Liver (tissue), 9 donors: ENCODE results near the gene PPFIBP1. TPM values are rescaled to one million over a fixed set of nuclear protein-coding genes. Genes with fewer than 3 reads are reported as not detected.

Experiments
- DNase-seq: peaks from one replicate; pipeline ENCODE4 v3.0.0-alpha.2; 2017; ENCODE audit warnings: low spot score
- H3K27ac ChIP-seq, 2 donors: one replicate each; pipeline ENCODE4 v1.7.0; 2013; ENCODE audit warnings: inconsistent platforms in 2 of 2, low read length in 2 of 2, control low read depth in 1 of 2, low read depth in 1 of 2, mild to moderate bottlenecking in 1 of 2
- H3K27me3 ChIP-seq, 4 donors: one replicate each; pipeline versions ENCODE4 v1.6.1 to v1.7.0; 2013; ENCODE audit warnings: low read length in 3 of 4, inconsistent platforms in 1 of 4, mild to moderate bottlenecking in 1 of 4, moderate library complexity in 1 of 4; ENCODE audit not compliant: control insufficient read depth in 4 of 4, insufficient read depth in 4 of 4
- H3K36me3 ChIP-seq, 4 donors: one replicate each; pipeline versions ENCODE4 v1.6.1 to v1.7.0; 2013; ENCODE audit warnings: low read length in 3 of 4, mild to moderate bottlenecking in 3 of 4, low read depth in 1 of 4, moderate library complexity in 1 of 4; ENCODE audit not compliant: control insufficient read depth in 4 of 4, insufficient read depth in 3 of 4
- H3K4me1 ChIP-seq, 4 donors: one replicate each; pipeline versions ENCODE4 v1.6.1 to v1.7.0; 2013; ENCODE audit warnings: low read length in 3 of 4, mild to moderate bottlenecking in 3 of 4, moderate library complexity in 1 of 4; ENCODE audit not compliant: control insufficient read depth in 4 of 4, insufficient read depth in 4 of 4
- H3K4me3 ChIP-seq, 3 donors: one replicate each; pipeline versions ENCODE4 v1.6.1 to v1.7.0; 2013; ENCODE audit warnings: low read length in 3 of 3, control low read depth in 1 of 3, low read depth in 1 of 3, mild to moderate bottlenecking in 1 of 3
- H3K9ac ChIP-seq, 2 donors: one replicate each; pipeline ENCODE4 v1.7.0; 2013; ENCODE audit warnings: low read length in 2 of 2, mild to moderate bottlenecking in 2 of 2, moderate library complexity in 2 of 2, control low read depth in 1 of 2, low read depth in 1 of 2
- H3K9me3 ChIP-seq, 4 donors: one replicate each; pipeline versions ENCODE4 v1.6.1 to v1.7.0; 2013; ENCODE audit warnings: low read length in 3 of 4; ENCODE audit not compliant: control insufficient read depth in 4 of 4
- EGR1 ChIP-seq, 2 donors: IDR thresholded peaks; 2 replicates each; pipeline ENCODE4 v1.6.1; 2016 to 2018; ENCODE audit warnings: antibody characterized with exemption in 2 of 2, low read depth in 2 of 2
- FOXA1 ChIP-seq: IDR thresholded peaks from 2 replicates; pipeline ENCODE4 v1.6.1; 2016; ENCODE audit warnings: antibody characterized with exemption
- FOXA2 ChIP-seq: IDR thresholded peaks from 2 replicates; pipeline ENCODE4 v1.6.1; 2016; ENCODE audit warnings: antibody characterized with exemption
- GABPA ChIP-seq, 2 donors: IDR thresholded peaks in 1 of 2; conservative IDR thresholded peaks in 1 of 2; 2 replicates each; pipeline ENCODE4 v1.6.1; 2016; ENCODE audit warnings: antibody characterized with exemption in 2 of 2, mild to moderate bottlenecking in 1 of 2, moderate library complexity in 1 of 2
- HNF4A ChIP-seq, 2 donors: conservative IDR thresholded peaks; 2 replicates each; pipeline ENCODE4 v1.6.1; 2016; ENCODE audit warnings: antibody characterized with exemption in 2 of 2, mild to moderate bottlenecking in 2 of 2
- JUND ChIP-seq, 2 donors: IDR thresholded peaks; 2 replicates each; pipeline ENCODE4 v1.6.1; 2016; ENCODE audit warnings: antibody characterized with exemption in 2 of 2
- RAD21 ChIP-seq, 2 donors: IDR thresholded peaks; 2 replicates each; pipeline ENCODE4 v1.6.1; 2016; ENCODE audit warnings: antibody characterized with exemption in 2 of 2, mild to moderate bottlenecking in 2 of 2
- RXRA ChIP-seq, 2 donors: IDR thresholded peaks; 2 replicates each; pipeline ENCODE4 v1.6.1; 2017 to 2018; ENCODE audit warnings: antibody characterized with exemption in 2 of 2, mild to moderate bottlenecking in 1 of 2
- SP1 ChIP-seq: IDR thresholded peaks from 2 replicates; pipeline ENCODE4 v1.6.1; 2018; ENCODE audit warnings: antibody characterized with exemption, mild to moderate bottlenecking
- YY1 ChIP-seq: IDR thresholded peaks from 2 replicates; pipeline ENCODE4 v1.6.1; 2016; ENCODE audit warnings: antibody characterized with exemption, mild to moderate bottlenecking
- WGBS: extraction: QIAGEN DNeasy Blood & Tissue Kit; methylation state at CpG from one replicate; pipeline ENCODE4 v1.1.7; 2013; 5-methylcytosine and 5-hydroxymethylcytosine counted together
- polyA plus RNA-seq, 2 donors: library from polyadenylated mRNA; stranded (reverse) in 1 of 2; unstranded in 1 of 2; fragments of 200-250 nt in 1 of 2; fragments of >200 nt in 1 of 2; fragmentation: Nextera tagmentation in 1 of 2; extraction: Ambion mirVana in 1 of 2; gene quantifications; one replicate each; pipeline versions ENCODE4 v1.2.1 to v1.2.3, GENCODE V29; 2013 to 2015
- total RNA-seq, 2 donors: library from RNA; depleted of rRNA; stranded (reverse); fragments of >200 nt; gene quantifications; one replicate each; pipeline ENCODE4 v1.2.3, GENCODE V29; 2014
- TF ChIP-seq, protein P1 (sequence below): IDR thresholded peaks from 2 replicates; pipeline ENCODE4 v1.6.1; 2016; ENCODE audit warnings: antibody characterized with exemption
- TF ChIP-seq, protein P2 (sequence below): IDR thresholded peaks from 2 replicates; pipeline ENCODE4 v1.6.1; 2016; ENCODE audit warnings: antibody characterized with exemption, mild to moderate bottlenecking
- donor health status: healthy.
- donor health status: healthy.
- donor health status: healthy.
- donor health status: healthy.
- donor health status: healthy.

The PPFIBP1 gene
- total and polyA plus RNA-seq, 4 donors, result 10.5 to 65.8 (median 17.4) TPM

DNA sequence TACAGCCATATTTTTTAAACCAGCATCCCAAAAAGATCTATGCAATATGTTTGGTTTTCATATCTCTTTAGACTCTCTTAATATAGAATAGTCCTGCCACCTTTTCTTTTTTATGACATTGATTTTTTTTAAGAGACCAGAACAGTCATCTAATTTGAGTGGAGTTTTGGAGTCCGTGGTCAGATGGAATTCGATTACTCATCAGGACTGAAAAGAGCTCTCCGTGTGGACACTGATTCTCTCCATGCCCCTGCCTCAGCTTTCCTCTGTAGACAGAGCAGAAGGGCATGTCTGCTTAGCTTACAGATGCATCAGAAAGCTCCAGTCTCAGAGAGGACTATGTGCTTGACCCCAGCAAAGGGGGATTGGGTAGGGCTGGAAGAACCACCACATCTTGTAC is 49.7 kb upstream of the PPFIBP1 start:
- Histone ChIP-seq H3K4me1 (peaks cover 0 to 15% (median 3%) of the 10 kb centered on the region in 4 donors), H3K36me3 (no peaks in the 10 kb centered on the region), H3K9me3 (peaks cover 0 to 15% (median 2%) of the 10 kb centered on the region in 4 donors), H3K4me3 (no peak overlapping the region), H3K27ac (no peak overlapping the region), H3K27me3 (no peaks in the 10 kb centered on the region), H3K9ac (no peak overlapping the region)
- 55% methylated on average over 3 of the region's 3 CpGs for WGBS
- no peak for DNase-seq
- TF ChIP-seq YY1, result no peak
- TF ChIP-seq, protein P1, sequence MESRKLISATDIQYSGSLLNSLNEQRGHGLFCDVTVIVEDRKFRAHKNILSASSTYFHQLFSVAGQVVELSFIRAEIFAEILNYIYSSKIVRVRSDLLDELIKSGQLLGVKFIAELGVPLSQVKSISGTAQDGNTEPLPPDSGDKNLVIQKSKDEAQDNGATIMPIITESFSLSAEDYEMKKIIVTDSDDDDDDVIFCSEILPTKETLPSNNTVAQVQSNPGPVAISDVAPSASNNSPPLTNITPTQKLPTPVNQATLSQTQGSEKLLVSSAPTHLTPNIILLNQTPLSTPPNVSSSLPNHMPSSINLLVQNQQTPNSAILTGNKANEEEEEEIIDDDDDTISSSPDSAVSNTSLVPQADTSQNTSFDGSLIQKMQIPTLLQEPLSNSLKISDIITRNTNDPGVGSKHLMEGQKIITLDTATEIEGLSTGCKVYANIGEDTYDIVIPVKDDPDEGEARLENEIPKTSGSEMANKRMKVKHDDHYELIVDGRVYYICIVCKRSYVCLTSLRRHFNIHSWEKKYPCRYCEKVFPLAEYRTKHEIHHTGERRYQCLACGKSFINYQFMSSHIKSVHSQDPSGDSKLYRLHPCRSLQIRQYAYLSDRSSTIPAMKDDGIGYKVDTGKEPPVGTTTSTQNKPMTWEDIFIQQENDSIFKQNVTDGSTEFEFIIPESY, result no peak

DNA sequence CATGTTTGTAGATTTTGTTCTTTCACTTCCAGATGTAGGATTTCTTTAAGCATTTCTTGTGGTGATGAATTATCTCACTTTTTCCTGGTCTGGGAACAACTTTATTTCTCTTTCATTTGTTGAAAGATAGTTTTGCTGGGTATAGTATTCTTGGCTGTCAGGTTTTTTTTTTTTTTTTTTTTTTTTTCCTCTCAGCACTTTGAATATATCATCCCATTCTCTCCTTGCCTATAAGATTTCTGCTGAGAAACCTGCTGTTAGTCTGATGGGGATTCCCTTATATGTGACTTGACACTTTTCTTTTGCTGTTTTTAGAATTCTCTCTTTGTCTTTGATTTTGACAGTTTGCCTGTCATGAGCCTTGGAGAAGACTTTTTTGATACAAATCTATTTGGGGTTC is 47.0 kb upstream of the PPFIBP1 start:
- Histone ChIP-seq H3K36me3 (no peaks in the 10 kb centered on the region), H3K27ac (no peak overlapping the region), H3K4me1 (peaks cover 0 to 15% (median 3%) of the 10 kb centered on the region in 4 donors), H3K9me3 (peaks cover 0 to 15% (median 2%) of the 10 kb centered on the region in 4 donors), H3K4me3 (no peak overlapping the region), H3K27me3 (no peaks in the 10 kb centered on the region), H3K9ac (no peak overlapping the region)
- DNase-seq, result no peak
- no peak for TF ChIP-seq FOXA2
- no peak for TF ChIP-seq SP1
- TF ChIP-seq, protein P2, sequence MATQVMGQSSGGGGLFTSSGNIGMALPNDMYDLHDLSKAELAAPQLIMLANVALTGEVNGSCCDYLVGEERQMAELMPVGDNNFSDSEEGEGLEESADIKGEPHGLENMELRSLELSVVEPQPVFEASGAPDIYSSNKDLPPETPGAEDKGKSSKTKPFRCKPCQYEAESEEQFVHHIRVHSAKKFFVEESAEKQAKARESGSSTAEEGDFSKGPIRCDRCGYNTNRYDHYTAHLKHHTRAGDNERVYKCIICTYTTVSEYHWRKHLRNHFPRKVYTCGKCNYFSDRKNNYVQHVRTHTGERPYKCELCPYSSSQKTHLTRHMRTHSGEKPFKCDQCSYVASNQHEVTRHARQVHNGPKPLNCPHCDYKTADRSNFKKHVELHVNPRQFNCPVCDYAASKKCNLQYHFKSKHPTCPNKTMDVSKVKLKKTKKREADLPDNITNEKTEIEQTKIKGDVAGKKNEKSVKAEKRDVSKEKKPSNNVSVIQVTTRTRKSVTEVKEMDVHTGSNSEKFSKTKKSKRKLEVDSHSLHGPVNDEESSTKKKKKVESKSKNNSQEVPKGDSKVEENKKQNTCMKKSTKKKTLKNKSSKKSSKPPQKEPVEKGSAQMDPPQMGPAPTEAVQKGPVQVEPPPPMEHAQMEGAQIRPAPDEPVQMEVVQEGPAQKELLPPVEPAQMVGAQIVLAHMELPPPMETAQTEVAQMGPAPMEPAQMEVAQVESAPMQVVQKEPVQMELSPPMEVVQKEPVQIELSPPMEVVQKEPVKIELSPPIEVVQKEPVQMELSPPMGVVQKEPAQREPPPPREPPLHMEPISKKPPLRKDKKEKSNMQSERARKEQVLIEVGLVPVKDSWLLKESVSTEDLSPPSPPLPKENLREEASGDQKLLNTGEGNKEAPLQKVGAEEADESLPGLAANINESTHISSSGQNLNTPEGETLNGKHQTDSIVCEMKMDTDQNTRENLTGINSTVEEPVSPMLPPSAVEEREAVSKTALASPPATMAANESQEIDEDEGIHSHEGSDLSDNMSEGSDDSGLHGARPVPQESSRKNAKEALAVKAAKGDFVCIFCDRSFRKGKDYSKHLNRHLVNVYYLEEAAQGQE, result no peak
- TF ChIP-seq FOXA1, result no peak
- no peak for TF ChIP-seq EGR1 (IDR thresholded peaks at IDR 0.05; ENCODE audit: low read depth in 2 of 2)
- TF ChIP-seq RXRA (IDR thresholded peaks at IDR 0.05), result no peak
- TF ChIP-seq, protein P1, result no peak
- TF ChIP-seq HNF4A (conservative IDR thresholded peaks at IDR 0.05), result no peak
- TF ChIP-seq RAD21 (IDR thresholded peaks at IDR 0.05), result no peak
- TF ChIP-seq GABPA (IDR thresholded peaks at IDR 0.05 in 1 of 2, conservative IDR thresholded peaks at IDR 0.05 in 1 of 2), result no peak
- no peak for TF ChIP-seq JUND (IDR thresholded peaks at IDR 0.05)
